GM15510 (cell line): ENCODE results near the gene BPIFB6.

ENCODE experiments used
- POLR2A ChIP-seq: IDR thresholded peaks from 3 replicates; pipeline ENCODE4 v1.6.1; 2011; ENCODE audit warnings: borderline replicate concordance; ENCODE audit not compliant: insufficient read length; ENCODE audit errors: extremely low read depth

Gene BPIFB6

DNA sequence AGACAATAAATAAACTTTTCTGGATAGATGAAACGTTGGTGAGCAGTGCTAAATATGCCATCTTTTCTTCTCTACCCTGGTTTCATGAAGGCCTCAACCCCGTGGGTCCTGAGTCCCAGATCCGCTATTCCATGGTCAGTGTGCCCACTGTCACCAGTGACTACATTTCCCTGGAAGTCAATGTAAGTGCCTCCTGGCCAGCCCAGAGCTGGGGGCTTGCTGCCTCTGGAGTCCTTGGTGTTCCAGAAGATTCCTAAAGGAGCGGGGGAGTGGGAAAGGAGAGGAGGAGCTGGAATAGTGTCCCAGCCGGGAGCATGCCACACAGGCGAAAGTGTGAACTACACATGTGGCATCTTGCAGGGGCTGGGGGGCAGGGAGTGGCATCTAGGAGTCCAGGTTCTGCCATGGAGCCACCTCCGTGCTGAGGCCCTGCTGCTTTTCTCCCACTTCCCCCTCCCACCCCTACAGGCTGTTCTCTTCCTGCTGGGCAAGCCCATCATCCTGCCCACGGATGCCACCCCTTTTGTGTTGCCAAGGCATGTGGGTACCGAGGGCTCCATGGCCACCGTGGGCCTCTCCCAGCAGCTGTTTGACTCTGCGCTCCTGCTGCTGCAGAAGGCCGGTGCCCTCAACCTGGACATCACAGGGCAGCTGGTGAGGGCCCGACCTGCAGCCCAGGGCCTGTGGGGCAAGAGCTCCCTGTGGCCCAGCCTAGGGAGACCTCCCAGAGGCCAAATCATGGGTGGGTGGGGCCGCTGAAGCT is 13.1 kb upstream of the BPIFB6 start:
- TF ChIP-seq POLR2A, result no peak

DNA sequence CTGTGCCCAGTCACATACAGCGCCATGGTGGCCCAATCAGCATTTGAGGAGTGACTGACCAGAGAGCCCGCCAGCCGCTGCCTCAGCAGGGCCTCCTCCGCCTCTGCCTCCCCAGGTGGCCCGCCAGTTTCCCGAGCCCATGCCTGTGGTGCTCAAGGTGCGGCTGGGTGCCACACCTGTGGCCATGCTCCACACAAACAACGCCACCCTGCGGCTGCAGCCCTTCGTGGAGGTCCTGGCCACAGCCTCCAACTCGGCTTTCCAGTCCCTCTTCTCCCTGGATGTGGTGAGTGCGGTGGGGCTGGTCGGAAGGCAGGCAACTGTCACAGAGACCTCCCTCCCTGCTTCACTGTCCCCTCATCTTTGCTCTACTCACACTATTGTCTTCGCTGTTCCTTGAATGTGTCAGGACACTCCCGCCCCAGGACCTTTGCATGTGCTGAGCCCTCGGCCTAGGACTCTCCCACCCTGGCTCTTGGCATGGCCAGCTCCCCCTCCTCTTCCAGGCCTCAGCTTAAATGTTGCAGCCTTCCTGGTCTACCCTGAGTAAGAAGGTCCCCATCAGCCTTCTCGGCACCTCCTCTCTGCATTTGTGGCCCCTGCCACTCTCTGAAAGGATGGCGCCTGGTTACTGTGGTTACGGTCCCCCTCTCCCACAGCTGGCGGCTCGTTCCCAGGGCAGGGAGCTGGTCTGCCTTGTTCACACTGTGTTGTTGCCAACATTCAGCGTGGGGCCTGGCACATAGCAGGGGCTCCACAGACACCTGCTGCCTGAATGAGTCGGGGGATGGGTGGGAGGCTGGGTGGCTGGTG is 11.8 kb upstream of the BPIFB6 start:
- TF ChIP-seq POLR2A, result no peak

DNA sequence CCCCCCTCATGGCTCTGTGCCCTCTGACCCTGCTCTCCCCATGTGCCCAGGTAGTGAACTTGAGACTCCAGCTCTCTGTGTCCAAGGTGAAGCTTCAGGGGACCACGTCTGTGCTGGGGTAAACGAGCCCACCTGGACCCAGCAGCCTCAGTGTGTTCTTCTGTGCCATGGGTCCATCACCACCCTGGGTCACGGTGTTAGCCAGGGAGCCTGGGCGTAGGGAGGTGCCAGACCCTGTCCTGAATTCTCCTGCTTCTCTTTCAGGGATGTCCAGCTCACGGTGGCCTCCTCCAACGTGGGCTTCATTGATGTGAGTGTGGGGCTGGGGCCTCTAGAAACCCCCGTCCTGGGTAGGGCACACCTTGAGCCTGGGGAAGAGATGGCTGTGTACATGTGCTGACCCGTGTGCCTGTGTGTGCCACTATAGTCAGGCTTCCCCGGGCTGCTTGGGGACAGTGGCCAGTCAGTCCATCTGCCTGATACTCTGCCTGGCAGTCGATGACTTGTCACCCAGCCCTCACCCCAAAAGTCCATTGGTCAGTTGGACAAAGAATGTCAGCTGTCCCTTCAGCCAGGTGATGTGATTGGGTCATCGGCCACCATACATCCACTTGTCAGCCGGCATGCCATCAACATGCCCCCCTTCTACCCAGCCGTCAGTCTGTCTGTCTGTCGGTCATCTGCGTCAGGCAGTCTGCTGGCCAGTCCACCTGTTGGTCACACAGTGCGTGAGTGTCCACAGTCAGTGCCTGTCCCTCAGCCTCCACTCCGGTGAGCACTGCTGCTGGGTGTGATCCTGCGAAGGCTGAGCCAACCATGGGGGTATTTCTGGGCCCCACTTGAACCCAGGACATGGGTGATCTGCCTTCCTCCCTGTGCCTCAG is 10.9 kb upstream of the BPIFB6 start:
- TF ChIP-seq POLR2A, result no peak

DNA sequence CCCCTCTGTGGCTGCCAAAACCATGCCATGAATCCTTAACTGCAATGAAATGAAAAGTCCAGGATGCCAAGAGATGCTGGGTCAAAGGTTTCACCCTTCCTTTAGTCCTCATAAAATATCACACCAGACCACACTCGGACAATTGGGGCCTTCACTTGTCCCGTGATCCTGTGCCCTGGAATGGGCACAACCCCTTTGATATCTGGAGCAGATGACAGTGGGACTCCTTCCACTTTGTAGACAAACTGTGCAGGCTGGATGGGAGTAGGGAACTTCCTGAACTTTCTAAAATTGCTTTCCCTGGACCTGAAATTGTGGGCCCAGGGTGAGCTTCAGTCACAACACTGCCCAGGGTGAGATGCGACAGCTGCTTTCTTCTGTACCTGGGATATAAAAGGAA is 9.6 kb upstream of the BPIFB6 start:
- TF ChIP-seq POLR2A, result no peak

DNA sequence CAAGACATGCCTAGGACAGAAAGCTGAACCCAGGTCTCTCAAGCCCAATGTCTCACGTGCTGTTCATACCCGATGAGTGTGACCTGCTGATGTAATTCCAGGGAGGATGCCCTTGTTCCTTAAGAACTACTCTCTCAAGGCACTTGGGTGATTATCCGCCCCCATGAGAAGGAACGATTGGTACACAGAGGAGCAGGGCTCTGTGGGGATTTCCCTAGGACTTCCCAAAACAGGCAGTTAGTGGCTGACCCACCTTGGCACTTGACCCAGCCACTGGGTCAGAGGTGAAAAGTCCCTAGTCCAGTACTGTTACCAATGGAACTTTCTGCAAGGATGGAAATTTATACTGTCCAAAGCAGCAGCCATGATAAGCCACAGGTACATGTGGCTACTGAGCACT is 9.2 kb upstream of the BPIFB6 start:
- no peak for TF ChIP-seq POLR2A

DNA sequence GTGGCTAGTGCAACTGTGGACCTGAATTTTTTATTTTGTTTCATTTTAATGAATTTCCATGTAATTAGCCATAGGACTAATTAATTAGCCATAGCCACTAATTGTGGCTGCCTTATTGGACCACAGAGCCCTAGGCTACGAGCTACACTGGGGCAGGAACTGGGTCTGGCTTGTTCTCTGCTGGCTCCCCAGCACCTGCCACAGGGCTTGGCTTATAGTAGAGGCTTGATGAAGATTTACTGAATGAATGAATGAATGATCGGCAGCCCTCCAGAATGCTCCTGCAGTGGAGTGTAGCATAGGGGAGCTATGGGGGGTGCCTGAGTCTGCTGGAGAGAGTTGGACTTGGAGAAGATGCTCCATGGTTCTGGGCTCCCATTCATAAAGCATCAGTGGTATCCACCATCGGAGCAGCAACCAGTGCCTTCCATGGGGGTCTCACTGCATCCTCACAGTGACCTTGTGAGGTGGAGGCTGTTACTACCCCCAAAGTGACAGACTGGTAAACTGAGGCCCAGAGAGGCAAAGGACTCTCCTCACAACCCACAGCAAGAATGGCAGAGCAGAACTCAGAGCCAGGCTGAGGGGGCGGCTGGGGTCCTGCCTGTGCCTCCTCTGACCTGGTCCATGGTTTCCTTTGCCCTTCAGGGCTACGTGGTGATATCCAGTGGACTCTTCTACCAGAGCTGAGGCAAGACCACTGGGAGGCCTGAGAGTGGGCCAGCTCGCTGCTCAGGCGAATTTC is 8.6 kb upstream of the BPIFB6 start:
- TF ChIP-seq POLR2A, result no peak

DNA sequence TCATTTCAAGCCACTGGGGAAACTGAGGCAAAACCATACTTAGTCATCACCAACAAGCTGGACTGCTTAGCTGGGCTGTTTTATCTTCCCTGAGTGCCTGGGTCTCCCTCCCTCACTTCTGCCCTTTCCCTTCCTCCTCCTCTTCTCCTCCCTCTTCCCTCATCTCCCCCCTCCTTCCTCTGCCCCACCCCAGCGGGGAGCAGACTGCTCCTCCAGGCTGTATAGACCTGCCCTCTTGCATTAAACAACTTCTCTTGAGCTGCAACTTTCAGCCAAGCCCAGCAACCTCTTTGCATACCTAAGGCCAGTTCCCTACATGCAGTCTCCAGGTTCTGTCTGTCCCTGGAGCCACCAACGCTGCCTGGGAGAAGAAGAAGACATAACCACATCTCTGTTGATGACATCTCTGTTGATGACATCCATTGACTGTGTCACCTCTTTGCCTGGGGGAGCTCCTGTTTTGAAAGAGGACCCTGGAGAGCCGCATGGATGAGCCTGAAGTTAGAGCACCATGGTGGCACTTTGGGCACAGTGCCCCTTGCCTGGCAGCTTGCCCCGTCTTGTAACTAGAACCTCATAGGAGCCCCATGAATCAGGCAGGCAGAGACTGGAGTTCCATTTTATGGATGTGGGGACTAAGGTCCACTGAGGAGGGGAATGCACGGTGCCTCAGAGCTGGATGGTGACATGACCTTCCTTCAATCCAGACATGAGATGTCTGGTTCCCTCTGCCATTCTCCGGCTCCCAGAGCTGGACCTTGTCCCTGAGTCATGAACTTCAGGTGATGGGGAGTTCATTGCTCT is 7.8 kb upstream of the BPIFB6 start:
- TF ChIP-seq POLR2A, result no peak

DNA sequence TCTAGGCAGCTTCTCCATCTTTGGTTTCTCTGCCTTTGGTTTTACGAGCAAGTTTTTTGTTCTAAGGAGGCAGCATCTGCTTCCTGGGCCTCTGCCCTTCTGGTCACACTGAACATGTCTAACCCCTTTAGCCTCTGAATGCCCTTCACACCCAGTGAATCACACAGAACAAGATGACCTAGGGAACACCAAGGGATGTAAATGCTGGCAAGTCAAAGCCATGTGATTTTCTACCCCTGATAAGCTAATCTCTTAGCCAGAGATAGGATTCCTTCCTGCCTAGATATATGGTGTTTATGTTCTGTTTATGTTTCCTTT is 7.2 kb upstream of the BPIFB6 start:
- no peak for TF ChIP-seq POLR2A

DNA sequence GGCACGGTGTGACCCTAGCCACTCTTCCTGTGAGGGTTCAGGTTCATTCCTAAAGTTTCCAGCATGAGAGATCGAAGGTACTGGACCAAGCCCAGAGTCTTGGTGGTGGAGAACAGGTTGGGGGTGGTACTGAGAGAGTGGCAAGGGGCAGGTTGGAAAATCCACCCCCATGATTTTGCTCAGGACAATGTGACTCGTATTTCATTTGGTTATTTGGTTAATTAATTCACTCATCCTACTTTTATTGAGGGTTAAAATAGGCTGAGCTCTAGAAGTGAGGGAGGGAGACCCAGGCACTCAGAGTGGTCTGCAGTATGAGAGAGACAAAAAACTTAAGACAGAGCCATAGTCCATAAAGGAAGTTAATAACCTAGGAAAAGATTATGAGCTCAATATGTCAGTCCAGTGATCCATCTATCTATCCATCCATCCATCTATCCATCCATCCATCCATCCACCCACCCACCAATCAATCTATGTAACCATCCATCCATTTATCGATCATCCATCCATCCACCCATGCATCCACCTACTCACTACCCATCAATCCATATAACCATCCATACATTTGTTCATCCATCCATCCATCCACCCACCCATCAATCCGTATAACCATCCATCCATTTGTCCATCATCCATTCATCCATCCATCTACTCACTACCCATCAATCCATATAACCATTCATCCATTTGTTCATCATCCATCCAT is 6.7 kb upstream of the BPIFB6 start:
- no peak for TF ChIP-seq POLR2A

DNA sequence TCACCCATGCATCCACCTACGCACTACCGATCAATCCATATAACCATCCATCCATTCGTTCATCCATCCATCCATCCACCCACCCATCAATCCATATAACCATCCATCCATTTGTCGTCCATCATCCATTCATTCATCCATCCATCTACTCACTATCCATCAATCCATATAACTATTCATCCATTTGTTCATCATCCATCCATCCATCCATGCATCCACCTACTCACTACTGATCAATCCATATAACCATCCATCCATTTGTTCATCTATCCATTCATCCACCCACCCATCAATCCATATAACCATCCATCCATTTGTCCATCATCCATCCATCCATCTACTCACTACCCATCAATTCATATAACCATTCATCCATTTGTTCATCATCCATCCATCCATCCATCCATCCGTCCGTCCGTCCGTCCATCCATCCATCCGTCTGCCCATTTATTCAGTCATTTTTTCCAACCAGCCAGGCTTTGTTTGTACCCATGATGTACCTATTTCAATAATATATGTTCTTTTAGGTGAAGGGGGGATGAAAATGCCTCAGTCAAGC is 6.1 kb upstream of the BPIFB6 start:
- no peak for TF ChIP-seq POLR2A

DNA sequence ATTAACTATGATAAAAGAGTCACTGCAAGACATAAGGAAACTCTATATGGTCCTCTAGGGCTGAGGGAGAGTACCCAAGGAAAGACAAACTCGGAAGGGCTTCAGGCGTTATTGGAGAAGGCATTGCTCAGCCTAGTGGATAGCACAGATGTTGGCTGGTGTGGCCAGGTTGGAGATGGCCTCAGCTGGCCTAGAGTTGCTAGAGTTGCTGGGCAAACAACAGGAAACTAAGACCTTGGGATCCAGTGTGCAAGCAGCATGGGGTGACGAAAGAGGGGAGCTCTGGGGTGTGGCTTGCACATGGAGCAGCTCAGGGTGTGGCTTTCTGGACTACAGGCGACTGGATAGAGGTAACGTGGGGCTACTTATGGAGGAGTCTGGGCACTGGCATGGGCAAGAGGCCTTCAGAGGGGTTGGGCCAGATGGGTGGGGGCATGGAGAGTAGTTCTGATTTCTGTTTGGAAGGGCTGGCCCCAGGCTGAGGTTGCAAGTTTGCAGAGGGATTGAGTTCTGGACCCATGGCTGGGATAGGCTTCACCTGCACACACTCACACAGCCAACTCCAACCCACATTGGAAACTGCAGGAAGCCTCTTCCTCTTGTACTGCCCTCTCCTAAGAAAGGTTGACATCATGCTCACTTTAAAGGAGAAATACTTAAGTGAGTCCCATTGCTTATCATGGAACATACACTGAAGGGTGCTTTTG is 5.2 kb upstream of the BPIFB6 start:
- no peak for TF ChIP-seq POLR2A
